NCI-H82 (cell line): ENCODE measurements around the gene UBE3B.
A peak's percentile ranks its signal among the peaks of the same experiment; 100 is the strongest.

Source experiments
- DNase-seq: peaks from one replicate; lab custom pipeline; 2025; lab: John Stamatoyannopoulos, UW

The UBE3B gene

DNA sequence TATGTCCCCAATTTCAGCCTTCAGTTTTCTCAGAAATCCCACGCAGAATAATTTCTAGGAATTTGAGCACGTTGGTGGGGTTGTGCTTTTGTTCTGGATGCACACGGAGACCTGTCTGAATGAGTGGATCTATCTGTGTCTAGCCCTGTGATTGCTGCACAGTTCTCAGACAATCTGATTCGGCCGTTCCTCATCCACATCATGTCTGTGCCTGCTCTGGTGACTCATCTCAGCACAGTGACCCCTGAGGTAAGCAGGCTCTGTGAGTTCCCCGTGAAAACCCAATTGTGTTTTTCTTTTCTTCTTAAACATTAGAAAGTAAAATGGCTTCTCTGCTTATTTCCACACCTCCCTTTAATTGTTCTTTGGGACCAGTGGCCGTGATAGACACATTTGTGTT is 20.2 kb downstream of the UBE3B start:
- DNase-seq, result no peak

- no peak for DNase-seq
Measured at GRCh38 chr12:109500406-109501185, 23.2 kb downstream of the UBE3B start.

DNA sequence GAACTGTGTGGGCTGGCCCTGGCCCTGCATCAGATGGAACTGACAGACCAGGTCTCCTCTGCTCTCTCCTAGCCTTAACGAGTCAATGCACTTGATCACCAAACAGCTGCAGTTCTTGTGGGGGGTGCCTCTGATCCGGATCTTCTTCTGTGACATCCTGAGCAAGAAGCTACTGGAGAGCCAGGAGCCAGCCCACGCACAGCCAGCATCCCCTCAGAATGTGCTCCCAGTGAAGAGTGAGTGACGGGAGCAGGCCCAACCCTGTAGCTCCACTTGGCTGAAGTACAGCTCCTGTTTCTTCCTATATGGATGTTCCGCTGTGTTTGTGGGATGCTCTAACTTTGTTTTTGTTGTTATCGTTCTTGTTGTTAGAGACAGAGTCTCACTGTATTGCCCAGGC is 23.9 kb downstream of the UBE3B start:
- no peak for DNase-seq

- DNase-seq, result no peak
Measured at GRCh38 chr12:109502332-109502731, 24.9 kb downstream of the UBE3B start.

DNA sequence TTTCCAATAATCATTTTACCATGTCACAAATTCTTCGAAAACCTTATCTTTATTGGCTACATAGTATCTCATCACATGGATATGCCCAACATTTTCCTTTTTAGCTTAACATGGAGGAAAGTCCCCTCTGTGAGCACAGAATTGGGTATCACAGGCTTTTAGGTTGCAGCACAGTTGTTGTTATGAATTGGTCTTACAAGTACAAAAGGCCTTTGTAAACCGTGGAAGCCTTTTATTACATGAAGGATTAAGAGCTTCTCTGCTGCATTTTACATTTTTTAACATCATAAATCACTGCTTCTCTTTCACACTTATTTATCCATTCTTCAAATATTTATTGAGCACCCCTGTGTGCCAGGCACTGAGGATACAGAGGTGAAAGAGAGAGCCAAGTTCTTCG is 26.2 kb downstream of the UBE3B start:
- DNase-seq, result no peak

- DNase-seq, result peak; percentile 56
Measured at GRCh38 chr12:109504068-109504467, 26.6 kb downstream of the UBE3B start.

GRCh38 chr12:109510196-109510595 is 32.8 kb downstream of the UBE3B start:
- no peak for DNase-seq

- DNase-seq, result no peak
Measured at GRCh38 chr12:109512608-109513007, 35.2 kb downstream of the UBE3B start.

DNA sequence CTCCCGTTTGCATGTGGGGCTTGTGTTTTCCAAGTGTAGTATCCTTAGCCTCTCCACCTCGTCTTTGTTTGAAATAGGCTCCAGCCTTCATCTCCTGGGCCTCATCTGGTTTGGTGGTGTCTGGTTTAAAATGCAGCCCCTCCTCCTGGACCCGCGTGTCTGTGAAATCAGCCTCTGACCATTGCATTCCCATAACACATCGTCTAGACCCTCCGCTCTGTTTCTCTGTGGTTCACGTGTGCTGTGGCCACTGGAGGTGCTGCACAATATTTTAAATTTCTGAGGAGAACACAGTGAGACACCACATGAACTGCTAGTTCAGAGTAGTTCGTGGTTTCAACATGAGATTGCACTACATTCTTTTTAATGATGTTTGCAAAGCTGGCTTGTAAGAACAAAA is 35.6 kb downstream of the UBE3B start:
- DNase-seq, result no peak

- no peak for DNase-seq
Measured at GRCh38 chr12:109513977-109514376, 36.5 kb downstream of the UBE3B start.

GRCh38 chr12:109517619-109518018 is 40.2 kb downstream of the UBE3B start:
- DNase-seq, result peak; percentile 83

GRCh38 chr12:109518820-109519665 is 41.6 kb downstream of the UBE3B start:
- peak; percentile 91 for DNase-seq

- DNase-seq, result no peak
Measured at GRCh38 chr12:109519787-109520186, 42.4 kb downstream of the UBE3B start.

DNA sequence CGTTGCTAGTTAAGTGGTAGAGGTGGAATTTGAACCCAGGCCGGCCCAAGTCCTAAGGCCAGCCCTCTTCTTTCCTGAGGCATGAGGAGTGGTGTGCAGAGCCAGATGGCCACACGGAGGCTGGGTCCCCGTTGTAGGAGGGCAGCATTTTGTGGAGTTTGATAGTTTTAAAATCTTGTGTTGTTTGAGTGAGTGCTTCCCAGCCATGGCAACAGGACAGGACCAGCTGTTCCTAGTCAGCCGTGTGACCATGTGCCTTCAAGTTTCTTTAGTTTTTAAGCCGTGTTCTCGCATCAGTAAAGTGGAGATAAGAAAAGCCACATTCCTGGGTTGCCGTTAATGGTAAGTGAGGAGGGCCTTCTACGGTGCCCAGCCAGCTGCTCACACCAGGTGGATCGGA is 44.4 kb downstream of the UBE3B start:
- peak; percentile 36 for DNase-seq

DNA sequence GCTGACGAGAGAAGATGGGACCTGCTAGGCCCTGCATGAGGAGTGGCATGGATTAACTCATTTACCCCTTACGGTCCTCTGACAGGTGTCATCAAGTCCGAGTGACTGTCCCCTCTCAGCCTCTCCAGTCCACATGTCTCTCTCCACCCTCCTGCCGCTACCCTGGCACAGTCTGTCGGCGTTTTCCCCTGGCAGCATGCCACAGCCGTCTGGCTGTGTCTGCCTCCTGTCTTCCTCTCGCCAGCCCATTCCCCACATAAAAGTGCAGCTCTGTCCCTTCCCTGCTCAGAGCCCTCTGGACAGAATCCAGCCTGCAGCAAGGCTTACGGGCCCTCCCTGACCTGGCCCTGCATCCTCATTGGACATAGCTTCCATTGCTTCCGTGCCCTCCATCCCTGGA is 45.6 kb downstream of the UBE3B start:
- peak; percentile 31 for DNase-seq

GRCh38 chr12:109523504-109523903 is 46.1 kb downstream of the UBE3B start:
- peak; percentile 48 for DNase-seq

DNA sequence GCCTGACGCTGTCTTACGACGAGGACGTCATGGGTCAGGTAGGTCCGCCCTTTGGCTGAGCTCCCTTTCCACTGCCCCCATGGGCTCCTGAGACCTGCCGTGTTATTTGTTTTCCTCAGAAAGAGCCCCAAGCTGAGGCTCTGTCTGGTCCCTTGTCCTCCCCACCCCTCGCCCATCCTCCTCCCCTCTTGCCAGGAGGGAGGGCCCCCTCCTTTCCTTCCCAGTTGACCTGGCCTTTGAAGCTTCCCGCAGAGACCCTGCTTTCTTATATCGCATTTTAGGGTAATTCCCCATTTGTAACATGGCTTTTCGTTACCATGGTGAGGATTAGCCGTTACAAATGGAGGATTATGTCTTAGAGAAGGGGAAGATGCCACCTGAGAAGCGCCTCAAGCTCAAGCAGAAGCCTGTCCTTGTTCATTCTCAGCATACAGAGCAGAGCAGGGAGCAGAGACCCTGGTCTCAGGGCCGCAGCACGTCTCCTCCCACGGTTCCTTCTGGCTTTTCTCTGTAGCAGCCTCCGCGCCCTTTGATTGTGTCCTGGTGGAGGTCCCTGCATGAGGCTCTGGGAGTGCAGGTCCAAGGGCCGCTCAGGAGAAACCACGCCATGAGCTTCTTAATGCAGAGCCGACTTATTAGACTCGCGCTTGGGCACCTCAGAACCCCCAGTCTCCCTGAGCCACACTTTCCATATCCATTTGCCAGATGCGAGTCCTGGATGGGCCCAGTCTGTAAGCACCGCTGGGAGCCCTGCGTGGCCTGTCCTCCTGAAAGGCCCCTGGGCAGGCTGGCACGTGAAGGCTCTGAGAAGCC is 47.2 kb downstream of the UBE3B start:
- peak; percentile 94 for DNase-seq

GRCh38 chr12:109525279-109525585 is 47.8 kb downstream of the UBE3B start:
- no peak for DNase-seq

DNA sequence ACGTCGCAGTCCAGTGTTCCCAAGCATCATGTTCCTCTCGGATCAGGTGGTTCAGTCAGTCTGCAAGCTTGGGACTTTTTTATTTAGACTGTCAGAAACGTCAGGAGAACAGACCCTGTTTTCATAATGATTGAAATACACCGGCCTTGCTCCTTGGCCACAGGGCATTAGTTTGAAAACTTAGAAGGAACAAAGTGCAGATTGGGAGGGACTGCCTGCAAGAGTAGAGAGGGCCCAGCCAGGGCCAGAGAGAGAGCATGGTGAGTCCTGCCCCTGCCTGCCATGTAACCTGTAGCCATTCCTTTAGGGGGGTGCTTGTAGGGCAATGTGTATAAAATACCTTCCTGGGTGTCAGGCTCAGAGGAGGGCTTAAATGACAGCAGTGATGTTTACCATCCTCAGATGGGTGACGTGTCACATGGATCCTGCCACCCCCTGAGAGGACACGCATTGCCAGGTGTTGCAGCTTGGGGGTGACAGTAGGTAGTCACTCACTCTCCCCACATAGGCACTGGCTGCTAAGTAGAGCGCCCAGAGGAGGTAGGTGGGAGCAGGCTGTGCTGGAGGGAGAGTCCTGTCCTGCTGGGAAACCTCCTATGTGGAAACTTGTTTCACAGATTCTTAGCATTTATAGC is 50.2 kb downstream of the UBE3B start:
- no peak for DNase-seq

- DNase-seq, result peak; percentile 89
Measured at GRCh38 chr12:109529691-109530640, 52.5 kb downstream of the UBE3B start.

DNA sequence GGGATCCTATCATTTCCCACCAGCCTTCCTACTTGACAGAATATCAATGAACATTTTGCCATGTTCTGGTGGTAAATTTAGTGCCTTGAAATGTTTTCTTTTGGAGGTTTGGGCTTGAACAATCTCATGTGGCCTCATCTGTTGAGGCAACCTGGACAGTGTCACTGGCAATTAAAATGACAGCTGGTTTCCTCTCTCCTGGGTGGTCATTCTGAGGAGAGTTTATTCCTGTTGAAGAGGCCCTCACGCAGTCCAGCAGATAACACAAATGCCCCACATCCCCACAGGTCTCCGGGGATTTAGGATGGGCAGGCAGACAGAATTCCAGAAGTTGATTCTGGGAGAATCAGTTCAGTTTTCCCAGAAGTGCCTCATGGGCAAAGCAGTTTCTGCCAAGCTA is 54.0 kb downstream of the UBE3B start:
- DNase-seq, result no peak
